HG03442 (cell line): ENCODE data around the gene CCDC178.
"Not testable (repeated sequence)": the region's sequence is repeated elsewhere in the genome, so short reads cannot be mapped to it uniquely, and the experiment has no call there.

Experiments used
- ATAC-seq: cut with Tn5 transposase; IDR thresholded peaks from one replicate; pipeline ENCODE4 v1.9.1; 2021; ENCODE audit warnings: mild to moderate bottlenecking, moderate library complexity; ENCODE audit not compliant: unreplicated experiment

Gene CCDC178, protein sequence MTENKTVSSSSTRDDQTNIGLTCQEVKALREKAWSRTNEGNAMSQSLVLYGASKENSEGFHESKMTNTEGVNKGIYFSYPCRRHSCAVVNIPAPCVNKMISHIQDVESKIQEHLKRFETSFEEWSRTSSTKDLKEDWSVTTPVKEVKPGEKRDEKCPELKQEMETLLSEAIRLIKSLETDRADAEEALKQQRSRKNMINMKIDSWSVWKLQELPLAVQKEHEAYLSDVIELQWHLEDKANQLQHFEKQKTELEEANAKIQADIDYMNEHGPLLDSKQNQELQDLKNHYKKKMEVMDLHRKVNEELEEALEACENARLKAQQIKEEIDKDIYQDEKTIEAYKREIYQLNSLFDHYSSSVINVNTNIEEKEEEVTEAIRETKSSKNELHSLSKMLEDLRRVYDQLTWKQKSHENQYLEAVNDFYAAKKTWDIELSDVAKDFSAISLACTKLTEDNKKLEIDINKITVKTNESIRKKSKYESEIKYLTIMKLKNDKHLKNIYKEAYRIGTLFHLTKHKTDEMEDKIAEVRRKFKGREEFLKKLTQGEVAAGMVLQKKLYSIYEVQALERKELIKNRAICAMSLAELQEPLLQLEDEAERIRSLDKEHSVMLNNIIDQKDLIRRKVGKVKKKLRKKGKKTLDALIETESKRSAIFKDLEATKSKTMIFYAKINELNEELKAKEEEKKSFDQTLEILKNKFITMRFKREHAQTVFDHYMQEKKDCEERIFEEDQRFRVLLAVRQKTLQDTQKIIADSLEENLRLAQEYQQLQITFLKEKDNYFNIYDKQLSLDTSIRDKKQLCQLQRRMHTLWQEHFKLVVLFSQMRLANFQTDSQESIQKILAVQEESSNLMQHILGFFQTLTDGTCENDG

DNA sequence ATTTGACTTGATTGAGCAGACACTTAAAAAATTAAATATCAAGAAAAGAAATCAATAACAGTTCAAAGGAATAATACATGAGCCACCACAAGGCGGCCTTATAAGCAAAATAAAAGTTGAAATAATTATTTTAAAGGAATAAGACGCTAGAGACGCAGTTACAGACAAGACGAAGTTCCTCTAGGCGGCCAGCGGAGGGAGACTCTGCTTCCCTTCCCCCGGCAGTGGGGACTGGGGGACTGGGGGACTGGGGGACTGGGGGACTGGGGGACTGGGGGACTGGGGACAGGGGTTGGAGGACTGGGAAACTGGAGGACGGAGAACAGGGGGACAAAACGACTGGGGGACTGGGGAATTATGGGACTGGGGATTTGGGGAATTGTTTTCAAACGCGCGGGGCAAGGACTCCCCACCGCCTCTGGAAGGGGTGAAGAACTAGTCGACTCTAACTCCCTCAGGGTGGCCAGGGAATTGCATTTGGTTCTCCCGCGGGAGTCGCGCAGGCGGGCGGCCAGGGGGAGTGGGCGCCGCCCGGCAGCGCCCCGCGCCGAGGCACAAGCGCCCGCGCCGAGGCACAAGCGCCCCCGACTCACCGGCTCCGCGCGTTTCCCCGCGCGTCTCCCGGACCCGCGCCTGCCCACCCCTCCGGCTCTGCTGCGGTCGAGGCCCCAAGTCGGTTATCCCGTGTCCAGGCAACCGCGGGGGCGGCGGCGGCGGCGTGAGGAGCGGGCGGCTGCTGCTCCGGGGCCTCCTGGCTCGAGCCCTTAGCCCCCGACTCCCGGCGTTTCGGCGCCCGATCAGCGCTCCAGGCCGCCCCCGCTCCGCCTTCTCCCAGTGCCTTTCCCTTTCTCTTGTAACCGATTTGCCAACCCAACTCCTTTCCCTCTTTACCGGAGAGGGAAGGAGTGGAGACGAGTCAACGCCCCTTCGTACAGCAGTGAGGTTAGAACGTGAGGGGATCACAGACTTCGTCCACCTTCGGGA is at the start of gene CCDC178:
Gene CCDC178, minus strand, starts transcription at position 662 of the 984 bp plus-strand sequence. CDS start 28,633 bp downstream, outside the sequence.
- ATAC-seq = no peak

DNA sequence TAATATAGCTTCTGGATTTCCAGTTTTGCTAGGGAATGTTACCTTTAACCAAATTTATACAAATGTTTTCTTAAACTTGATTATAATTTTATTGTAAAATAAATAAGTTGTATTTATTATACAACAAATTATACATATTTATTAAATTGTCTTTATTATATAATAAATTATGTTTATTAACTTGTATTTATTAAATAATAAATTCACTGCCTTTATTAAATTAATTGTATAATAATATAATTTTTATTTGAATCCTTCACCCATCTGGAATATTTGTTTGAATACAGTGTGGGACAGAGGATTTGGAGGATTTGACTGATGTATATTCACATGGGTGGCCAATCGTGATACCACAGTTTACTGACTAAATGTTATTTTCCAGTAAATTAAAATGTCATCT is 43.4 kb upstream of the CCDC178 start:
- no peak for ATAC-seq

DNA sequence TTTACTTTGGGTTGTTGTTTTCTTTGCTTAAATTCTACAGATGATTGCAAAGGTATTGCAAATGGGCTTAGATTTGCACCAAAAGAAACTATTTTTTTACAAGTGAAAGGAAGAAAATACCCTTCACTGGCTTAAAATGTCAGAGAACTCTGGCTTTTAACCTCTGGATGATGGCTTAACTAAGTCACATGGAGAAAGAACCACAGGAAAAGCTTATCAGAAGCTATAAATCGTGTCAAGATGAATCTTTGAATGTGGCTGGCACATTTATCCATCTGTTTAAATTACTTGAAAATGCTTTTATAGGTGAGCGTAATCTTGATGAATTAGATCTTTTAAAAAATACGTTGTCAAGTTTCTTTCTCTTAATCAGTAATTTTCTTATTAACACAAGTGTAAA is 32.0 kb upstream of the CCDC178 start:
- ATAC-seq = no peak

DNA sequence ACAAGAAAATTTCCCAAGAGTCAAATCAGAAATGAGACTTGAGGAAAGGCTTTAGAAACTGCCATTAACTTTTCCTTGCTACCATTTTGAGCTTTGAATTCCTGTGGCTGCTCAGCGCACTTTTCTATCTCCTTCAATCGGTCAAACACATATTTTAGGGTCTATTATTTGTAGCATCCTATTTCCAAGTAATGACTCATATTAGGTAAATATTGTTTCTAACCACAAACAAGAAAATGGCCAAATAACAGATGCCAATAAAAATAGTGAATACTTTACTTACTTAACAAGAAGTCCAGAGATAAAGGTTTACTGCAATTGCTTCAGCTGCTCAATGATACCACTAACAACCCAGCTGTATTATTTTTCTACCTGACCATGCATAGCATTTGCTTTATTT is 29.7 kb upstream of the CCDC178 start:
- ATAC-seq = no peak

DNA sequence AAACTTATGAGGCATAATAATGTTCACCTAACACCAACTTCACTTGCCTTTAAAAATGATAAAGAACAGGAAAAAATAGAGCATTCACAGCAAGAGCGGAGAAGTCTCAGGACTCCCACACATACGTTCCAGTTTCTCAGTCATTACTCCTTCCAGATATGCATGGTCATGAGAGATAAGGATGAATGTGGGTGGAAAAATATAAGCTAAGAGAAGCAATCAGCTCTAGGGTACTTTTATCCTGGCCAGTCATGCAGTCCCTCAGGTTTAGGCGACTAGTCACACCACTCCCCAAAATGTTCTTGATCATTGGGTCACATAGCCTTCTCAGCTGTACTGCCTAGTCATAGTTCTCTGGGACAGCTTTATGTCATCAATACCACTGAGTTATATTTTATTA is 29.2 kb upstream of the CCDC178 start:
- ATAC-seq = no peak

DNA sequence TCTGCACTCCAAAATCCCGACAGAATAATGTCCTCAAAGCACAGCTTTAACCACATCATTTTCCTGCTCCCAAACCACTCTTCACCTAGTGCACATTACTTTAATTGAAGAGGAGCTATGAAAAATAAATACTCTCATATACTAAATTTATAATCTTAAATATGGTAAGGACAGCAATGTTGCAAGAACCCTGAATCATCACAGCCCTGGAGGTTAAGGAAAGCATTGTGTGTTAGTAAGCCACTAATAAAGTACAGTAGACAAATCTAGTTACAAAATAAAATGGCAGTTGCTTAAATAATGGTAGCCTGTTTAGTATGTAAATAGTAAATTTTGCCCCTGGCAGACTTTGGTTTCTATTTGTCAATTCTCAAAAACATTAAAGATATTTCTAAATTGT is 27.0 kb upstream of the CCDC178 start:
- ATAC-seq = no peak

DNA sequence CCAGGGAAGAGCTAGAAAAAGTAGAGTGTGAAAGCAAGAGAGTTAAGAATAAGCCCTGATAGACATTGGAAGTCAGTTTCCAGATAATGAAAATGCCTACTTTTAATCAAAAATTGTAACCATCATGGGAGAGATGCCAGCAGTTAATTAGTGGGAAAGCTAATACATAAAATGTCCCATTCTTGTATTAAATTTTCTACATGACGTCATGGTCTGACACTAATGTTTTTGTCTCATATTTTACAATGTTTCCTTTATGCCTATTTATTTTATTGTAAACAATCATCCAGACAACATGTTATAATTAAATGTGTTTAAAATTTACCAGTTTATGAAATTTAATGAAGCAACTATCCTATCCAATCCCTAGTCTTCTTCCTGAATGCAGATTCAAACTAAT is 26.3 kb upstream of the CCDC178 start:
- no peak for ATAC-seq

DNA sequence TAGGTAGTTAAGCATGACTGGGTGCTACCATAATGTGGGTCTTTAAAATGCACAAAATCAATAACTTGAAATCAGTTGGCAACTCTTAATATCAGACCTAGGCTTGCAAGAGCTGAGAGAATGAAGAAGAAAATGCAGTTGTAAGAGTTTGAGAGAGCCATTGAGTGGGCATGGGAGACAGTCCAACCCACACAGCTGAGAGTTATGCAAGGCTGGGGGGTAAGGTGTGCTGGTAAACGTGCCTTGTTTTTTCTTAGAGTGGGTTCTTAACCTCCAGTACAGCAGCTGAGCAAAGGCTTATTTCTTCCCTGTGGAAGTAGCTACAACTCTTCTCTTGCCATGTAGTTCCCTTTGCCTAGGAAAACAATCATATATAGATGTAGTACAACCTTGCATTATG is 20.2 kb upstream of the CCDC178 start:
- ATAC-seq = no peak

DNA sequence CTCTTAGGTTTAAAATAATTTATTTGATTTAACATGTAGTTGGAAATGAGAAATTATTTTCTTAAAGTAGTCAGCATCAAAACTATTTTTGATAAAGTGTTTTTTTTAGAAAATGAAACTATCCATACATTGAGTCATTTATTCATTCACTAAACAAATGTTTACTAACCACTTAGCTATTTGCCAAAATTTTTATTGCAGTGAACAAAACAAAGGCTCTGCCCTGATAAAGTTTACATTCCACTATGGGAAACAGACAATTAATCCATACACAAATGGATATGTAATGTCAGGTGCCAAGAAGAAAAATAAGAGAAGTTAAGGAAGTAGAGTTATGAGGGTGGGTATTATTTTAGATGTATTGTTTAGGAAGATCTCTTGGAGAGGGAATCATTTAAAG is 19.1 kb upstream of the CCDC178 start:
- no peak for ATAC-seq

DNA sequence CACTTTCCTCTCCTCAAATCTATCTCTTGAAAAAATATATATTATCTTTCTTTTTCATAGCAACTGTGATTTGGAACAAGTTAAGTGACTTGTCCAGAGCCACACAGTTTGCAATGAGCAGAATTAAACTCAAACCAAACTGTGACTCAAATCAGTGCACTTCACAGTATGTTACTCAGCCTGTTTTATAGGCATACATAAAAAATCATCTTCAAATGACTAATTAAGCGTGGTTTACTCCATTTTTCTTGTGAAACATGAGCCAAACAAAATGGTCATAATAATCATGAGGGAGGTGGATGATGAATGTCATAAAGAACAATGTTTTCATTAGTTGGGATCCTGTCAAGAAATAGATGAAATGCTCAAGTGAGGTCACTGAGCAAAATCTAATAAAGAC is 6.1 kb upstream of the CCDC178 start:
- no peak for ATAC-seq

DNA sequence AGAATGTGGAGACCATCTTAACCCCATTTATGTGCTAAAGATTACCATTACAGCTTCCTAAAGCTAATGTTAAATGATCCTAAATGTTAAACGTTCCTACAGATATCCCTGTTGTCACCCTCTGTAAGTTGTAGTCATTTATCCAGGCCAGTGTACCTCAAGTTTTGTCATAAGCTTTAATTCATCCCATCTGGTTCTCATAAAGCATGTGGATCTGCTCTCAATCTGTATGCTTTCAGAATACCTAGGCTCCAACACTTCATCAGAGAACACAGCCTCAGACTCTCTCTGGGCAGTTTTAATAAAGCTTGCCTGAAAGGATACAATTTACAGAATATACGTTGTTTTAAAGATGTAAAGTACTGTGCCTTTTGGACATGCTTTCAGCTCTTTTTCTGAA is 4.2 kb upstream of the CCDC178 start:
- ATAC-seq = no peak

DNA sequence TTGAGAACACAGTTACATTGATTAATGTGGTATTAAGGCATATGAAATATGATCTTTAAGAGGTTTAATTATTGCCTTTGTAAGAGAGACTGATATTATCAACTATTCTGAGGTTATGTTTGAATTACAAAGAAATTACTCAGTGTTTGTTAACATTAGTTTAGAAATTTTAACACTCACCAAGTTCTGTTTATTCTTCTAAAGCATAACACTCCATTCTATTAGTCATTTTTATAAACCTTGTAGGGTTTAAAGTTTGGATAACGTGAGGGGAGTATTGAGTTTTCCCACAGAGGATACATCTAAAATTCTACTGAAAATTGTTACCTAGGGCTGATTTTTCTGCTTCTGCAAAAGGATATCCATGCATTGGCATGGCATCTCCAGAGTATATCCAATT is 7.7 kb downstream of the CCDC178 start:
- ATAC-seq = no peak

DNA sequence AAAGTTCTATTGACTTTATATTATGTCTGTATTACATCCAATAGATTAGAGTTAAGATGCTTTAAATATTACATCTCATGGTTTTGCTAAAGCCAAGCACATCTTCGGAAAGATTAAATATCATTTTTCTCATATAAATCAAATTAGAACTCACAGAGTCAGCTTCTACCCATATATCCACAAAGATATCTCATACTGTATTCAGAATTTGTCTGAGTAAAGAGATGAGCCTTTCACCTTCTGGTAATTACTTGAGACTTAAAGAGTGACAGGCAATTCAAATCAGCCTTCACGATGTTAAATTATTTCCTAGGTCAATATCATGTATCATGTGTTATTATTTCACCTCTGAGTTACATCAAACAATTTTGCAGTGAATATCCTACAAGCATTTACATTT is 13.0 kb downstream of the CCDC178 start:
- ATAC-seq = no peak

DNA sequence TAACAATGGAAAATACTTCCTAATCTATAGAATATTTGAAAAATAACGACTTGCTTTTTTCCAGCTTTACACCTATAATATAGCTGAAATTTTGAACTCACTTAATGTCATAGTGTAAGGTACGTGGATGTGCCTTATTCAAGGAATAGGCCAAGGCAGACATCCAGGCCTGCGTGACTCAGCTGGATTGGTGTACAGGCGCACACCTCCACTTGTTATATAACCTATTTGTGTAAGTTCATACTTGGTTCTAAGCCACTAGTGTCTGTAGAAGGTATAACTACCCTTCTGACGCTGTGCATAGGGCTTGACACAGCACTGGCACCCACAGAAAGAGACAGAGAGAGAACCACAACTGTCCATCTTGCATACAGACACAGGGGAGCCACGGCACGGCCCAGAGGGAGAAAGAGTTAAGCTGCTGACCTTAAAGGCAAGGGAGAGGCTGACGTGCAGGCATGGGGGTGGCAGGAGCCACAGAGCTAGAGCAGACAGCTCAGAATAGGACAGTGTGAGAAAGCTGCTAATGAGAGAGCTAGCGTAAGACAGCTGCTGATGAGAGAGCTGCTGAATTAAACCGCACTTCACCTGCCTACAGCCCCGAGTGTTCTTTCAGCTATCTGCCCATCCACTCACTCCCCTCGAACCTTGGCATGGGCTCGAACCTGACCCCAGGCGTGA is 16.1 kb downstream of the CCDC178 start:
- no peak for ATAC-seq

DNA sequence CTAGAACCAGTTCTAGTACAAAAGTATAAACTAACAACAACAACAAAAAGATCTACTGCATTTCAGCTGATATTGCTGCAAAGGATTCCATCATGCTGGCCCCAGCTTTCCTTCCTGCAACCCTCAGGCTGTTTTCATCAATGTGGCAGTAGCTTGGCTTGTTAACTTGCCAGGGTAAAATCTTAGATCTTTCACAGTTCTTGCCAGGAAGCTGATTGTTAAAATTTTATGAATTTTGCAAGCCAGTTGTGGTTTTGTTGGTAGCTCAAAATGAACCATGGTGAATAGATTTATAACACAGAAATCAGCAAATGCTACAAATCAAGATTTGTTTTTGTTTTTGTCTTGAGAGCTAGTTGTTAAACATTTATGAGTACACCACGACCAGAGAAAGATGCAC is 19.3 kb downstream of the CCDC178 start:
- no peak for ATAC-seq

DNA sequence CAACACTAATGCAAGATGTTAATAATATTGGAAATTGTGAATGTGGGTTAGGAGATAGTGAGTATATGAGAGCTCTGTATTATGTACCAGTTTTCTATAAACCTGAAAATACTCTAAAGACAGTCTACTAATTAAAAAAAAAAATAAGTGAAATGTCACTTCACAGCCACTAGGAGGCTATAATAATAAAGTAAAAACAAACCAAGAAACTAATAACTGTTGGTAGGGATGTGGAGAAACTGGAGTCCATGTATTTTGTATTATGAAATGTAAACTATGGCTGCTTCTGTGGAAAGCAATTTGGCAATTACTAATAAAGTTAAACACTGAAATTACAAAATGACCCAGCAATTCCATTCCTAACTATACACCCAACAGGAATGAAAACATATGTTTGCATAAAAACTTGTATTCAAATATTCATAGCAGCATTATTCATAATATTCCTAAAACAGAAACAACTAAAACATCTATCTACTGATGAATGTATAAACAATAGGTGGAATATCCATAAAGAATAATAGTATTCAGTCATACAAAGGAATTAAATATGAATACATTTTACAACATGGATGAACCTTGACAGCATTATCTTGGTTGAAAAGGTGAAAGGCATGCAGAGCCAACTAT is 36.2 kb downstream of the CCDC178 start:
- ATAC-seq = no peak

DNA sequence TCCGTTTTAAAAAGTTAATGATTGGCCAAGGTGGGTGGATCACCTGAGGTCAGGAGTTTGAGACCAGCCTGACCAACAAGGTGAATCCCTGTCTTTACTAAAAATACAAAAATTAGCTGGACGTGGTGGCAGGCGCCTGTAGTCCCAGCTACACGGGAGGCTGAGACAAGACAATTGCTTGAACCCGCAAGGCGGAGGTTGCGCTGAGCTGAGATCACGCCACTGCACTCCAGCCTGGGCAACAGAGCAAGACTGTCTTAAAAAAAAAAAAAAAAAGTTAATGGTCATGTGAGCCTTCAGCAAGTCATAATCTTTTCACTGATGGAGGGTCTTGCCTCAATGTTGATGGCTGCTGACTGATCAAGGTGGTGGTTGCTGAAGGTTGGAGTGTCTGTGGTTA is 41.6 kb downstream of the CCDC178 start:
- not testable (repeated sequence) for ATAC-seq

DNA sequence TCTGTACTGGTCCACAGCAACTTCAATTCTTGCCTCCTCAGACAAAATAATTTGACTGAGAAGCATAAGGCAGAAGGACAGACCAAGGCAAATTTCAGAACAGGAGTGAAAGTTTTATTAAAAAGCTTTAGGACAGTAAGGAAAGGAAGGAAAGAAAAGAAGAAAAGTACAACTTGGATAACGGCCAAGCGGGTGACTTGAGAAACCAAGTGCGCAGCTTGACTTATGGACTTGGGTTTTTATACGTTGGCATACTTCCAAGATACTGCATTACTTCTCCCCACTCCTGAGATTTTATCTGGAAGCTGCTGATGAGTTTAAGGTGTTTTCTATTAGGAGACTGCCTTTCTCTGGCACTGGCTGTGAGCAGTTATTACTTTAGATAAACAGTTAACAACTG is 64.7 kb downstream of the CCDC178 start:
- no peak for ATAC-seq

DNA sequence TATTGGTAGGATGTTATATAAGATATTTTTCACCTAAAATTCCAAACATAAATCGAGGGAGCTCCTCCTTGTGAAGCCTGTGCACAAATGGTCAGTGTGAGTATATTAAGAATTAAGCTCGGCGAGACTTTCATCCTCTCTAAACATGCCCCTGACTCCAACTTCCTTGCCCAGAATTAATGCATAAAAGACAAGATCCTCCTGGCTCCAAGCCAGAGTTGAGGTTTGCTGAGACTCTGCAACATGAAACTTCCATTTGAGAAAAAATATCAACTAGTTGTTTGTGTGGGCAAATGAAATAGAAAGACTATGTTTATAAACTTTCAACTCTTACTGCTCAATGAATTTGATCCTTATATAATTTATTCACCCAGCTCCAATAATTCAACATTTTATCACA is 68.1 kb downstream of the CCDC178 start:
- ATAC-seq = no peak
